GM06990 (cell line): ENCODE results near the gene ZNF106.

ENCODE experiments used
- DNase-seq: peaks from one replicate; pipeline ENCODE4 v3.0.0-alpha.2; 2011; ENCODE audit not compliant: insufficient read length; ENCODE audit errors: extremely low read depth
- H3K27me3 ChIP-seq: replicated peaks from 2 replicates; pipeline ENCODE4 v1.6.0; 2011; ENCODE audit warnings: low read length; ENCODE audit not compliant: control insufficient read depth, insufficient read depth
- H3K36me3 ChIP-seq: 2 replicates; pipeline ENCODE4 v1.5.1; 2011; ENCODE audit warnings: low read length; ENCODE audit not compliant: control insufficient read depth, insufficient read depth
- H3K4me3 ChIP-seq: replicated peaks from 2 replicates; pipeline ENCODE4 v1.5.1; 2011; ENCODE audit warnings: low read depth, mild to moderate bottlenecking, control low read depth, low read length
- CTCF ChIP-seq: IDR thresholded peaks from 2 replicates; pipeline ENCODE4 v1.5.1; 2011; ENCODE audit warnings: low read length, control low read depth, mild to moderate bottlenecking, inconsistent platforms; ENCODE audit not compliant: insufficient read depth, poor library complexity, severe bottlenecking

ZNF106 gene

GRCh38 chr15:42394106-42394505, 96.8 kb downstream of the ZNF106 start:
- H3K4me3 ChIP-seq = no peak overlapping the region
- H3K27me3 ChIP-seq = no peaks in the 10 kb centered on the region
- no peaks in the 10 kb centered on the region; the same call in none of the 2 replicates for H3K36me3 ChIP-seq
- no peak for DNase-seq
- TF ChIP-seq CTCF = no peak

- no peak for DNase-seq
- H3K36me3 ChIP-seq = no peaks in the 10 kb centered on the region; the same call in none of the 2 replicates
- no peak overlapping the region for H3K4me3 ChIP-seq
- H3K27me3 ChIP-seq = no peaks in the 10 kb centered on the region
- TF ChIP-seq CTCF = no peak
These were observed 98.5 kb downstream of the ZNF106 start for GRCh38 chr15:42392309-42393024.

- TF ChIP-seq CTCF = no peak
- Histone ChIP-seq H3K36me3 (no peaks in the 10 kb centered on the region; the same call in none of the 2 replicates), H3K4me3 (no peak overlapping the region), H3K27me3 (no peaks in the 10 kb centered on the region)
- DNase-seq = no peak
These were observed 103.3 kb downstream of the ZNF106 start for GRCh38 chr15:42387603-42388002.

GRCh38 chr15:42385980-42386700, 104.8 kb downstream of the ZNF106 start:
- no peak for TF ChIP-seq CTCF
- Histone ChIP-seq H3K27me3 (no peaks in the 10 kb centered on the region), H3K4me3 (no peak overlapping the region), H3K36me3 (no peaks in the 10 kb centered on the region; the same call in none of the 2 replicates)
- DNase-seq = no peak

- Histone ChIP-seq H3K27me3 (no peaks in the 10 kb centered on the region), H3K4me3 (no peak overlapping the region), H3K36me3 (no peaks in the 10 kb centered on the region; the same call in none of the 2 replicates)
- DNase-seq = no peak
- peak; percentile 66 for TF ChIP-seq CTCF
These were observed 105.5 kb downstream of the ZNF106 start for GRCh38 chr15:42385206-42385979.
